DOHH2 (cell line): ENCODE data around the gene TRMT1L.
"Not testable (repeated sequence)": the region's sequence is repeated elsewhere in the genome, so short reads cannot be mapped to it uniquely, and the experiment has no call there.

Experiments
- CTCF ChIP-seq: fragments of 200-600 bp; sonication (generic); IDR thresholded peaks from one replicate; pipeline ENCODE4 v1.5.1; 2014; ENCODE audit warnings: antibody characterized with exemption, mild to moderate bottlenecking, low read depth, low read length; ENCODE audit not compliant: poor library complexity, severe bottlenecking
- EZH2phosphoT487 ChIP-seq: fragments of 200-600 bp; sonication (generic); IDR thresholded peaks from 2 replicates; pipeline ENCODE4 v1.6.1; 2017; ENCODE audit warnings: borderline replicate concordance, mild to moderate bottlenecking, antibody characterized with exemption, low read length, moderate library complexity, mixed read lengths

- TF ChIP-seq CTCF, EZH2phosphoT487: not testable (repeated sequence)
Observed at GRCh38 chr1:185198712-185199111, 42.0 kb upstream of the TRMT1L start.
